ENCODE measurements around the gene ZNF607. TPM values are rescaled to one million over a fixed set of nuclear protein-coding genes. Genes with fewer than 3 reads are reported as not detected.
"Not testable (repeated sequence)": the region's sequence is repeated elsewhere in the genome, so short reads cannot be mapped to it uniquely, and the experiment has no call there.

ZNF607 gene
- total RNA-seq, 1 donor from 2014 or later: 6.3 TPM

- peaks cover 3% of the 10 kb centered on the region for H3K36me3 Mint-ChIP-seq (ENCODE audit: low read depth, unreplicated experiment)
- Histone ChIP-seq H2AFZ (ENCODE audit: low read depth, low read length) (no peak overlapping the region), H4K20me1 (ENCODE audit: insufficient read depth, low read length) (no peaks in the 10 kb centered on the region), H3K4me1 (ENCODE audit: insufficient read depth, low read length) (no peaks in the 10 kb centered on the region), H3K9me3 (ENCODE audit: insufficient read depth, low read depth, low read length) (peaks cover 22% of the 10 kb centered on the region), H3K4me2 (ENCODE audit: low read length) (no peak overlapping the region), H3K36me3 (ENCODE audit: insufficient read depth, low read length) (no peaks in the 10 kb centered on the region), H3K79me2 (ENCODE audit: insufficient read depth, low read length) (no peaks in the 10 kb centered on the region), H3K9ac (ENCODE audit: low read length) (no peak overlapping the region), H3K27me3 (ENCODE audit: insufficient read depth, low read length) (no peaks in the 10 kb centered on the region), H3K27ac (ENCODE audit: low read depth, low read length) (no peak overlapping the region), H3K4me3 (ENCODE audit: insufficient read depth, low read depth, low read length) (no peak overlapping the region)
- H3K27ac Mint-ChIP-seq (ENCODE audit: unreplicated experiment): no peak overlapping the region
- no peaks in the 10 kb centered on the region for H3K4me1 Mint-ChIP-seq (ENCODE audit: low read depth, unreplicated experiment)
- DNase-seq (ENCODE audit: low read depth) (no peak), FAIRE-seq (peak; percentile 41)
- TF ChIP-seq CTCF (IDR thresholded peaks at IDR 0.05; ENCODE audit: insufficient read depth, low read depth, low read length): no peak
- no peak for TF ChIP-seq EZH2 (IDR thresholded peaks at IDR 0.05; ENCODE audit: insufficient read depth, low read length)
- H3K4me3 Mint-ChIP-seq (ENCODE audit: unreplicated experiment): no peak overlapping the region
- peaks cover 49% of the 10 kb centered on the region for H3K9me3 Mint-ChIP-seq (ENCODE audit: unreplicated experiment)
- H3K27me3 Mint-ChIP-seq (ENCODE audit: low read depth, unreplicated experiment): no peaks in the 10 kb centered on the region
These were observed 50.1 kb downstream of the ZNF607 start for GRCh38 chr19:37669450-37669914.

- H3K79me2 ChIP-seq (ENCODE audit: insufficient read depth, low read length): peaks cover 28% of the 10 kb centered on the region
- H3K4me3 Mint-ChIP-seq (ENCODE audit: unreplicated experiment); H3K4me1 Mint-ChIP-seq (ENCODE audit: low read depth, unreplicated experiment); H3K27ac Mint-ChIP-seq (ENCODE audit: unreplicated experiment); H3K4me2 ChIP-seq (ENCODE audit: low read length); H3K27me3 Mint-ChIP-seq (ENCODE audit: low read depth, unreplicated experiment); FAIRE-seq; H3K9me3 ChIP-seq (ENCODE audit: insufficient read depth, low read depth, low read length); H3K4me3 ChIP-seq (ENCODE audit: insufficient read depth, low read depth, low read length); H4K20me1 ChIP-seq (ENCODE audit: insufficient read depth, low read length); H3K27me3 ChIP-seq (ENCODE audit: insufficient read depth, low read length); H3K36me3 Mint-ChIP-seq (ENCODE audit: low read depth, unreplicated experiment); H3K27ac ChIP-seq (ENCODE audit: low read depth, low read length); H2AFZ ChIP-seq (ENCODE audit: low read depth, low read length); H3K36me3 ChIP-seq (ENCODE audit: insufficient read depth, low read length); DNase-seq (ENCODE audit: low read depth); H3K9ac ChIP-seq (ENCODE audit: low read length): not testable (repeated sequence)
- H3K4me1 ChIP-seq (ENCODE audit: insufficient read depth, low read length): peaks cover 14% of the 10 kb centered on the region
- H3K9me3 Mint-ChIP-seq (ENCODE audit: unreplicated experiment): peaks cover 18% of the 10 kb centered on the region
These were observed 62.4 kb downstream of the ZNF607 start for GRCh38 chr19:37657157-37657556.

- Mint-ChIP-seq H3K9me3 (ENCODE audit: unreplicated experiment) (peaks cover 14% of the 10 kb centered on the region), H3K27me3 (ENCODE audit: low read depth, unreplicated experiment) (no peaks in the 10 kb centered on the region), H3K4me3 (ENCODE audit: unreplicated experiment) (peak overlapping the region; percentile 96), H3K36me3 (ENCODE audit: low read depth, unreplicated experiment) (peaks cover 9% of the 10 kb centered on the region), H3K4me1 (ENCODE audit: low read depth, unreplicated experiment) (peaks cover 2% of the 10 kb centered on the region), H3K27ac (ENCODE audit: unreplicated experiment) (peak overlapping the region; percentile 81)
- no peaks in the 10 kb centered on the region for H3K36me3 ChIP-seq (ENCODE audit: insufficient read depth, low read length)
- no peaks in the 10 kb centered on the region for H3K9me3 ChIP-seq (ENCODE audit: insufficient read depth, low read depth, low read length)
- TF ChIP-seq CTCF (IDR thresholded peaks at IDR 0.05; ENCODE audit: insufficient read depth, low read depth, low read length): no peak
- TF ChIP-seq EZH2 (IDR thresholded peaks at IDR 0.05; ENCODE audit: insufficient read depth, low read length): no peak
- peak overlapping the region; percentile 100 for H2AFZ ChIP-seq (ENCODE audit: low read depth, low read length)
- H3K4me2 ChIP-seq (ENCODE audit: low read length): peak overlapping the region; percentile 97
- peaks cover 41% of the 10 kb centered on the region for H3K79me2 ChIP-seq (ENCODE audit: insufficient read depth, low read length)
- H3K9ac ChIP-seq (ENCODE audit: low read length): peak overlapping the region; percentile 89
- peak overlapping the region; percentile 86 for H3K27ac ChIP-seq (ENCODE audit: low read depth, low read length)
- no peaks in the 10 kb centered on the region for H3K27me3 ChIP-seq (ENCODE audit: insufficient read depth, low read length)
- H4K20me1 ChIP-seq (ENCODE audit: insufficient read depth, low read length): peaks cover 8% of the 10 kb centered on the region
- peaks cover 14% of the 10 kb centered on the region for H3K4me1 ChIP-seq (ENCODE audit: insufficient read depth, low read length)
- peak; percentile 61 for DNase-seq (ENCODE audit: low read depth)
- peak overlapping the region; percentile 87 for H3K4me3 ChIP-seq (ENCODE audit: insufficient read depth, low read depth, low read length)
- no peak for FAIRE-seq
These were observed 63.7 kb downstream of the ZNF607 start for GRCh38 chr19:37655689-37656371.
